Naive thymus-derived CD8-positive, alpha-beta T cell (primary cell): ENCODE measurements around the gene ABHD12. TPM values are rescaled to one million over a fixed set of nuclear protein-coding genes. Genes with fewer than 3 reads are reported as not detected.
"Not testable (repeated sequence)": the region's sequence is repeated elsewhere in the genome, so short reads cannot be mapped to it uniquely, and the experiment has no call there.

Experiments
- ATAC-seq, 2 donors: fragments of 150-1000 bp; cut with Tn5 transposase in 1 of 2; sonication (Bioruptor Pico), chemical (Tn5 transposase) in 1 of 2; 1 replicate in 1 of 2; 2 replicates in 1 of 2; pipeline ENCODE4 v1.10.0; 2021; ENCODE audit warnings: mild to moderate bottlenecking in 2 of 2, moderate library complexity in 2 of 2
- POLR2A ChIA-PET: fragments of 350-600 bp; sonication (Branson Sonifier 250); formaldehyde crosslinking; loops from one replicate; lab custom pipeline; 2021; ENCODE audit warnings: antibody characterized with exemption; lab: Charles Lee
- DNase-seq, 10 donors: peaks; one replicate each; pipeline versions ENCODE4 v3.0.0 to v3.0.0-alpha.2; 2020 to 2022
- H3K27ac Mint-ChIP-seq, 10 donors: one replicate each; pipeline ENCODE4 v1.8.0; 2020 to 2022; ENCODE audit warnings: mild to moderate bottlenecking in 10 of 10, mixed read lengths in 10 of 10, moderate library complexity in 4 of 10, inconsistent platforms in 1 of 10
- H3K27me3 Mint-ChIP-seq, 5 donors: one replicate each; pipeline ENCODE4 v1.8.0; 2021 to 2022; ENCODE audit warnings: mixed read lengths in 5 of 5
- H3K36me3 Mint-ChIP-seq, 3 donors: one replicate each; pipeline ENCODE4 v1.8.0; 2020 to 2022; ENCODE audit warnings: mixed read lengths in 3 of 3, mild to moderate bottlenecking in 2 of 3, inconsistent platforms in 1 of 3
- H3K4me1 Mint-ChIP-seq, 4 donors: one replicate each; pipeline ENCODE4 v1.8.0; 2021 to 2022; ENCODE audit warnings: mixed read lengths in 4 of 4
- H3K4me3 Mint-ChIP-seq, 10 donors: one replicate each; pipeline ENCODE4 v1.8.0; 2020 to 2022; ENCODE audit warnings: mild to moderate bottlenecking in 10 of 10, mixed read lengths in 10 of 10, moderate library complexity in 6 of 10, inconsistent platforms in 1 of 10
- H3K9me3 Mint-ChIP-seq, 9 donors: one replicate each; pipeline ENCODE4 v1.8.0; 2020 to 2022; ENCODE audit warnings: mixed read lengths in 9 of 9, mild to moderate bottlenecking in 3 of 9, inconsistent platforms in 1 of 9, moderate library complexity in 1 of 9
- polyA plus RNA-seq, 3 donors: library from polyadenylated mRNA; unstranded; fragments of 300-500 nt; fragmentation: Illumina TruSeq; gene quantifications; one replicate each; pipeline ENCODE4 v1.2.3, GENCODE V29; 2021
- total RNA-seq, 8 experiments: library from RNA in 2 of 8; stranded (reverse) in 2 of 8; gene quantifications; one replicate each; pipeline ENCODE4 v1.2.3 and lab custom pipeline; 2021 to 2026

Gene ABHD12
- total and polyA plus RNA-seq, 5 experiments from 2014 or later, result 20.8 to 28.9 (median 24.6) TPM

- Mint-ChIP-seq H3K4me3 (peak overlapping the region in 1 of 10 donors; percentile 12), H3K27ac (peak overlapping the region in 2 of 10 donors; percentile 24 to 57)
Measured at GRCh38 chr20:25315418-25316210, 75.0 kb downstream of the ABHD12 start.

GRCh38 chr20:25314497-25315417, 75.9 kb downstream of the ABHD12 start:
- Mint-ChIP-seq H3K27ac (no peak overlapping the region), H3K9me3 (no peaks in the 10 kb centered on the region), H3K4me3 (no peak overlapping the region), H3K36me3 (peaks cover 0 to 36% (median 6%) of the 10 kb centered on the region in 3 donors), H3K27me3 (no peaks in the 10 kb centered on the region), H3K4me1 (peaks cover 11 to 68% (median 40%) of the 10 kb centered on the region in 4 donors)
- POLR2A ChIA-PET, result no interaction called here
- DNase-seq, result peak in 1 of 10 donors; percentile 44
- no peak for ATAC-seq

More at GRCh38 chr20:25315418-25316210, 75.0 kb downstream of the ABHD12 start:
- ATAC-seq (no peak), DNase-seq (peak in 1 of 10 donors; percentile 40)
- POLR2A ChIA-PET, result no interaction called here
- Mint-ChIP-seq H3K27me3 (no peaks in the 10 kb centered on the region), H3K9me3 (no peaks in the 10 kb centered on the region), H3K36me3 (peaks cover 0 to 39% (median 6%) of the 10 kb centered on the region in 3 donors), H3K4me1 (peaks cover 11 to 67% (median 36%) of the 10 kb centered on the region in 4 donors)

- peaks cover 0 to 34% (median 6%) of the 10 kb centered on the region in 3 donors for H3K36me3 Mint-ChIP-seq
- no peak for ATAC-seq
- H3K9me3 Mint-ChIP-seq, result no peaks in the 10 kb centered on the region
- H3K27me3 Mint-ChIP-seq, result no peaks in the 10 kb centered on the region
- POLR2A ChIA-PET, result no interaction called here
- no peak overlapping the region for H3K27ac Mint-ChIP-seq
- DNase-seq, result no peak
- H3K4me3 Mint-ChIP-seq, result no peak overlapping the region
- H3K4me1 Mint-ChIP-seq, result peaks cover 10 to 60% (median 32%) of the 10 kb centered on the region in 4 donors
Measured at GRCh38 chr20:25313593-25313992, 77.0 kb downstream of the ABHD12 start.

- POLR2A ChIA-PET, result not testable (repeated sequence)
Measured at GRCh38 chr20:25312716-25313115, 77.9 kb downstream of the ABHD12 start.

GRCh38 chr20:25310921-25311728, 79.5 kb downstream of the ABHD12 start:
- no peaks in the 10 kb centered on the region for H3K27me3 Mint-ChIP-seq
- peak overlapping the region; percentile 46 to 90 (median 81) for H3K27ac Mint-ChIP-seq
- peaks cover 7 to 39% (median 20%) of the 10 kb centered on the region in 4 donors for H3K4me1 Mint-ChIP-seq
- H3K9me3 Mint-ChIP-seq, result no peaks in the 10 kb centered on the region
- peak in 1 of 10 donors; percentile 57 for DNase-seq
- peaks cover 0 to 26% (median 6%) of the 10 kb centered on the region in 3 donors for H3K36me3 Mint-ChIP-seq
- H3K4me3 Mint-ChIP-seq, result peak overlapping the region; percentile 44 to 68 (median 64)
- ATAC-seq, result no peak
- POLR2A ChIA-PET, result no interaction called here

More at GRCh38 chr20:25312716-25313115, 77.9 kb downstream of the ABHD12 start:
- ATAC-seq, H3K27me3 Mint-ChIP-seq, H3K27ac Mint-ChIP-seq, H3K9me3 Mint-ChIP-seq, H3K4me3 Mint-ChIP-seq: not testable (repeated sequence)
- DNase-seq, result peak in 1 of 10 donors; percentile 24
- H3K4me1 Mint-ChIP-seq, result peaks cover 10 to 52% (median 29%) of the 10 kb centered on the region in 4 donors
- H3K36me3 Mint-ChIP-seq, result peaks cover 0 to 34% (median 6%) of the 10 kb centered on the region in 3 donors

- peaks cover 6 to 36% (median 19%) of the 10 kb centered on the region in 4 donors for H3K4me1 Mint-ChIP-seq
- peak overlapping the region; percentile 44 to 68 (median 64) for H3K4me3 Mint-ChIP-seq
- H3K27me3 Mint-ChIP-seq, result no peaks in the 10 kb centered on the region
- ATAC-seq, result peak; percentile 65 to 79
- H3K9me3 Mint-ChIP-seq, result no peaks in the 10 kb centered on the region
- peaks cover 0 to 20% (median 6%) of the 10 kb centered on the region in 3 donors for H3K36me3 Mint-ChIP-seq
- POLR2A ChIA-PET, result no interaction called here
- peak in 3 of 10 donors; percentile 35 to 37 (median 36) for DNase-seq
- peak overlapping the region; percentile 46 to 90 (median 81) for H3K27ac Mint-ChIP-seq
Measured at GRCh38 chr20:25310268-25310920, 80.2 kb downstream of the ABHD12 start.

GRCh38 chr20:25309395-25310267, 81.0 kb downstream of the ABHD12 start:
- H3K9me3 Mint-ChIP-seq, result no peaks in the 10 kb centered on the region
- no peaks in the 10 kb centered on the region for H3K27me3 Mint-ChIP-seq
- peak overlapping the region in 4 of 10 donors; percentile 52 to 90 (median 84) for H3K27ac Mint-ChIP-seq
- DNase-seq, result peak in 1 of 10 donors; percentile 32
- H3K4me1 Mint-ChIP-seq, result peaks cover 6 to 34% (median 19%) of the 10 kb centered on the region in 4 donors
- peaks cover 0 to 15% (median 4%) of the 10 kb centered on the region in 3 donors for H3K36me3 Mint-ChIP-seq
- no peak overlapping the region for H3K4me3 Mint-ChIP-seq
- POLR2A ChIA-PET, result no interaction called here
- ATAC-seq, result peak in 1 of 2 donors; percentile 14

- H3K36me3 Mint-ChIP-seq, result peaks cover 0 to 18% (median 4%) of the 10 kb centered on the region in 3 donors
- no peaks in the 10 kb centered on the region for H3K27me3 Mint-ChIP-seq
- DNase-seq (peak in 1 of 10 donors; percentile 4), ATAC-seq (no peak)
- POLR2A ChIA-PET, result no interaction called here
- no peak overlapping the region for H3K4me3 Mint-ChIP-seq
- no peaks in the 10 kb centered on the region for H3K9me3 Mint-ChIP-seq
- H3K4me1 Mint-ChIP-seq, result peaks cover 6 to 31% (median 19%) of the 10 kb centered on the region in 4 donors
- peak overlapping the region in 2 of 10 donors; percentile 38 to 52 for H3K27ac Mint-ChIP-seq
Measured at GRCh38 chr20:25308671-25309394, 81.8 kb downstream of the ABHD12 start.

- ATAC-seq (no peak), DNase-seq (peak in 1 of 10 donors; percentile 14)
- Mint-ChIP-seq H3K9me3 (no peaks in the 10 kb centered on the region), H3K27ac (no peak overlapping the region), H3K4me1 (peaks cover 6 to 27% (median 18%) of the 10 kb centered on the region in 4 donors), H3K4me3 (no peak overlapping the region), H3K27me3 (no peaks in the 10 kb centered on the region), H3K36me3 (peaks cover 0 to 21% (median 4%) of the 10 kb centered on the region in 3 donors)
- POLR2A ChIA-PET, result interaction anchor here (0.6 kb wide), 1 partner anchor 19 kb away, joined by 3 read pairs; no protein-coding TSS in a partner anchor
Measured at GRCh38 chr20:25308083-25308491, 82.5 kb downstream of the ABHD12 start.
